T-helper 1 cell treated with Interleukin-12 subunit alpha and Interleukin-12 subunit beta and Interleukin-4 antibody, amounts not matched to agents 30 μg/mL and 1 μg/mL, for 36 hours (primary cell): ENCODE results near the gene TENM3.

Experiments
- H3K27ac Mint-ChIP-seq: one replicate; pipeline ENCODE4 v1.8.0; 2021; ENCODE audit warnings: mild to moderate bottlenecking, mixed read lengths
- H3K27me3 Mint-ChIP-seq: one replicate; pipeline ENCODE4 v1.8.0; 2021; ENCODE audit warnings: low read depth, mixed read lengths
- H3K36me3 Mint-ChIP-seq: one replicate; pipeline ENCODE4 v1.8.0; 2021; ENCODE audit warnings: low read depth, mixed read lengths
- H3K4me1 Mint-ChIP-seq: one replicate; pipeline ENCODE4 v1.8.0; 2021; ENCODE audit warnings: low read depth, mixed read lengths
- H3K4me3 Mint-ChIP-seq: one replicate; pipeline ENCODE4 v1.8.0; 2021; ENCODE audit warnings: mild to moderate bottlenecking, moderate library complexity, mixed read lengths
- H3K9me3 Mint-ChIP-seq: one replicate; pipeline ENCODE4 v1.8.0; 2021; ENCODE audit warnings: mixed read lengths

TENM3 gene

GRCh38 chr4:182842759-182843390, 599.7 kb downstream of the TENM3 start:
- no peak overlapping the region for H3K4me3 Mint-ChIP-seq
- no peaks in the 10 kb centered on the region for H3K36me3 Mint-ChIP-seq
- H3K9me3 Mint-ChIP-seq: no peaks in the 10 kb centered on the region
- H3K27ac Mint-ChIP-seq: no peak overlapping the region
- peaks cover 3% of the 10 kb centered on the region for H3K27me3 Mint-ChIP-seq
- H3K4me1 Mint-ChIP-seq: no peaks in the 10 kb centered on the region

- no peaks in the 10 kb centered on the region for H3K36me3 Mint-ChIP-seq
- no peak overlapping the region for H3K4me3 Mint-ChIP-seq
- no peak overlapping the region for H3K27ac Mint-ChIP-seq
- H3K4me1 Mint-ChIP-seq: no peaks in the 10 kb centered on the region
- H3K27me3 Mint-ChIP-seq: peaks cover 3% of the 10 kb centered on the region
- no peaks in the 10 kb centered on the region for H3K9me3 Mint-ChIP-seq
Observed at GRCh38 chr4:182843808-182844325, 600.7 kb downstream of the TENM3 start.

GRCh38 chr4:182845618-182846017, 602.4 kb downstream of the TENM3 start:
- Mint-ChIP-seq H3K27me3 (peaks cover 3% of the 10 kb centered on the region), H3K4me3 (no peak overlapping the region), H3K9me3 (no peaks in the 10 kb centered on the region), H3K27ac (no peak overlapping the region), H3K36me3 (no peaks in the 10 kb centered on the region), H3K4me1 (no peaks in the 10 kb centered on the region)

GRCh38 chr4:182846036-182846435, 602.8 kb downstream of the TENM3 start:
- peaks cover 3% of the 10 kb centered on the region for H3K27me3 Mint-ChIP-seq

GRCh38 chr4:182847576-182848450, 604.6 kb downstream of the TENM3 start:
- no peaks in the 10 kb centered on the region for H3K36me3 Mint-ChIP-seq
- H3K4me3 Mint-ChIP-seq: no peak overlapping the region
- no peaks in the 10 kb centered on the region for H3K9me3 Mint-ChIP-seq
- no peaks in the 10 kb centered on the region for H3K4me1 Mint-ChIP-seq
- peaks cover 3% of the 10 kb centered on the region for H3K27me3 Mint-ChIP-seq
- H3K27ac Mint-ChIP-seq: no peak overlapping the region

More at GRCh38 chr4:182846036-182846435, 602.8 kb downstream of the TENM3 start:
- no peak overlapping the region for H3K4me3 Mint-ChIP-seq
- H3K27ac Mint-ChIP-seq: no peak overlapping the region
- no peaks in the 10 kb centered on the region for H3K36me3 Mint-ChIP-seq
- H3K4me1 Mint-ChIP-seq: no peaks in the 10 kb centered on the region
- no peaks in the 10 kb centered on the region for H3K9me3 Mint-ChIP-seq

- H3K4me3 Mint-ChIP-seq: no peak overlapping the region
- no peaks in the 10 kb centered on the region for H3K9me3 Mint-ChIP-seq
- H3K4me1 Mint-ChIP-seq: no peaks in the 10 kb centered on the region
- no peaks in the 10 kb centered on the region for H3K36me3 Mint-ChIP-seq
- no peak overlapping the region for H3K27ac Mint-ChIP-seq
- peaks cover 3% of the 10 kb centered on the region for H3K27me3 Mint-ChIP-seq
Observed at GRCh38 chr4:182848685-182849084, 605.5 kb downstream of the TENM3 start.
